HL-60 (cell line): ENCODE results near the gene TSGA10.

Experiments
- DNase-seq, 2 experiments: peaks; one replicate each; pipeline ENCODE4 v3.0.0-alpha.2; 2010 to 2020; ENCODE audit warnings: low read depth in 1 of 2, low spot score in 1 of 2
- H3K27ac ChIP-seq: fragments of 250-450 bp; sonication (Bioruptor Pico); replicated peaks from 2 replicates; pipeline ENCODE4 v1.5.1; 2020; ENCODE audit warnings: mild to moderate bottlenecking, moderate library complexity
- H3K27me3 ChIP-seq: fragments of 250-450 bp; sonication (Bioruptor Pico); 2 replicates; pipeline ENCODE4 v1.5.1; 2021; ENCODE audit warnings: mild to moderate bottlenecking, moderate library complexity; ENCODE audit not compliant: insufficient read depth, poor library complexity, severe bottlenecking
- H3K4me3 ChIP-seq: replicated peaks from 2 replicates; pipeline ENCODE4 v1.5.1; 2011; ENCODE audit warnings: mild to moderate bottlenecking, control low read depth, low read length; ENCODE audit not compliant: insufficient read depth
- GABPA ChIP-seq: IDR thresholded peaks from 2 replicates; pipeline ENCODE4 v1.6.1; 2012; ENCODE audit warnings: low read depth
- POLR2AphosphoS5 ChIP-seq: IDR thresholded peaks from 2 replicates; pipeline ENCODE4 v1.6.1; 2012; ENCODE audit warnings: low read depth
- SPI1 ChIP-seq: IDR thresholded peaks from 2 replicates; pipeline ENCODE4 v1.6.1; 2012; ENCODE audit warnings: low read depth, mild to moderate bottlenecking, borderline replicate concordance
- TF ChIP-seq, protein P1 (sequence below): IDR thresholded peaks from one replicate; pipeline ENCODE4 v1.5.1; 2011; ENCODE audit warnings: low read length, control low read depth, inconsistent platforms; ENCODE audit not compliant: insufficient read depth
- TF ChIP-seq, protein P2 (sequence below): IDR thresholded peaks from 2 replicates; pipeline ENCODE4 v1.6.1; 2012; ENCODE audit warnings: low read depth; ENCODE audit not compliant: insufficient replicate concordance

The TSGA10 gene

DNA sequence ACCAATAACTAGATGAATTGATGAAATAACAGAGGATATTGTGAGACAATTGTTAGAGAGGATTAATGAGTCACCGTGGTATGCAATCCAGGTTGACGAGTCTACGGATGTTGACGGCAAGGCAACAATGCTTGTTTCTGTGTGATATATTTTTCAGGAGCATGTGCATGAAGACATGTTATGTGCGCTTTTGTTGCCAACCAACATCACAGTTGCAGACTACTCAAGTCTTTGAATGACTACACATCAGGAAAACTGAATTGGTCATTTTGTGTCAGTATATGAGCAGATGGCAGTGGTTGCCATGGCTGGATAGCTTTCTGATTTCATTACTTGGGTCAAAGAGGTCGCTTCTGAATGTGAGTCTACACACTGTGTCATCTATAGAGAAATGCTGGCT, 122.0 kb downstream of the TSGA10 start:
- Histone ChIP-seq H3K27ac (no peak overlapping the region), H3K4me3 (no peak overlapping the region), H3K27me3 (no peaks in the 10 kb centered on the region)
- TF ChIP-seq, protein P1, sequence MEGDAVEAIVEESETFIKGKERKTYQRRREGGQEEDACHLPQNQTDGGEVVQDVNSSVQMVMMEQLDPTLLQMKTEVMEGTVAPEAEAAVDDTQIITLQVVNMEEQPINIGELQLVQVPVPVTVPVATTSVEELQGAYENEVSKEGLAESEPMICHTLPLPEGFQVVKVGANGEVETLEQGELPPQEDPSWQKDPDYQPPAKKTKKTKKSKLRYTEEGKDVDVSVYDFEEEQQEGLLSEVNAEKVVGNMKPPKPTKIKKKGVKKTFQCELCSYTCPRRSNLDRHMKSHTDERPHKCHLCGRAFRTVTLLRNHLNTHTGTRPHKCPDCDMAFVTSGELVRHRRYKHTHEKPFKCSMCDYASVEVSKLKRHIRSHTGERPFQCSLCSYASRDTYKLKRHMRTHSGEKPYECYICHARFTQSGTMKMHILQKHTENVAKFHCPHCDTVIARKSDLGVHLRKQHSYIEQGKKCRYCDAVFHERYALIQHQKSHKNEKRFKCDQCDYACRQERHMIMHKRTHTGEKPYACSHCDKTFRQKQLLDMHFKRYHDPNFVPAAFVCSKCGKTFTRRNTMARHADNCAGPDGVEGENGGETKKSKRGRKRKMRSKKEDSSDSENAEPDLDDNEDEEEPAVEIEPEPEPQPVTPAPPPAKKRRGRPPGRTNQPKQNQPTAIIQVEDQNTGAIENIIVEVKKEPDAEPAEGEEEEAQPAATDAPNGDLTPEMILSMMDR, result no peak
- TF ChIP-seq GABPA (no peak), POLR2AphosphoS5 (no peak), SPI1 (no peak)
- TF ChIP-seq, protein P2, sequence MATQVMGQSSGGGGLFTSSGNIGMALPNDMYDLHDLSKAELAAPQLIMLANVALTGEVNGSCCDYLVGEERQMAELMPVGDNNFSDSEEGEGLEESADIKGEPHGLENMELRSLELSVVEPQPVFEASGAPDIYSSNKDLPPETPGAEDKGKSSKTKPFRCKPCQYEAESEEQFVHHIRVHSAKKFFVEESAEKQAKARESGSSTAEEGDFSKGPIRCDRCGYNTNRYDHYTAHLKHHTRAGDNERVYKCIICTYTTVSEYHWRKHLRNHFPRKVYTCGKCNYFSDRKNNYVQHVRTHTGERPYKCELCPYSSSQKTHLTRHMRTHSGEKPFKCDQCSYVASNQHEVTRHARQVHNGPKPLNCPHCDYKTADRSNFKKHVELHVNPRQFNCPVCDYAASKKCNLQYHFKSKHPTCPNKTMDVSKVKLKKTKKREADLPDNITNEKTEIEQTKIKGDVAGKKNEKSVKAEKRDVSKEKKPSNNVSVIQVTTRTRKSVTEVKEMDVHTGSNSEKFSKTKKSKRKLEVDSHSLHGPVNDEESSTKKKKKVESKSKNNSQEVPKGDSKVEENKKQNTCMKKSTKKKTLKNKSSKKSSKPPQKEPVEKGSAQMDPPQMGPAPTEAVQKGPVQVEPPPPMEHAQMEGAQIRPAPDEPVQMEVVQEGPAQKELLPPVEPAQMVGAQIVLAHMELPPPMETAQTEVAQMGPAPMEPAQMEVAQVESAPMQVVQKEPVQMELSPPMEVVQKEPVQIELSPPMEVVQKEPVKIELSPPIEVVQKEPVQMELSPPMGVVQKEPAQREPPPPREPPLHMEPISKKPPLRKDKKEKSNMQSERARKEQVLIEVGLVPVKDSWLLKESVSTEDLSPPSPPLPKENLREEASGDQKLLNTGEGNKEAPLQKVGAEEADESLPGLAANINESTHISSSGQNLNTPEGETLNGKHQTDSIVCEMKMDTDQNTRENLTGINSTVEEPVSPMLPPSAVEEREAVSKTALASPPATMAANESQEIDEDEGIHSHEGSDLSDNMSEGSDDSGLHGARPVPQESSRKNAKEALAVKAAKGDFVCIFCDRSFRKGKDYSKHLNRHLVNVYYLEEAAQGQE, result no peak
- DNase-seq, result no peak

DNA sequence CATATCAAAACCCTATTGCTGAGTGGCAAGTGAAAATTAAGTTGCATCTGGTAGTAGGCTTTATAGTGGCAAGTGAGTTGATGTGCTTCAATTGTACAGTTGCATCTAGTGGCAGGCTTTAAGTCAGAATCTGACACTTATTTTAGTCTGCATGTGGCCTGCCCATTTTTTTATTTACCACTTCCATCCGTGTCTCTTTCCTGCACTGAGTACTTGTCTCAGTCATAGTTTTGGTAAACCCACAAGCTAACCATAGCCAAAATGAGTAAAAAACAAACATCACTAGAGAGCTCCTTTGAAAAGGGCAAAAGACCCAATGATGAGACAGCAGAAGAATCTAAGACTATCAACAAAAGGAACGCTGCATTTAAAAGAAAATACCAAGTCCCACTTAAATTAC, 122.7 kb downstream of the TSGA10 start:
- Histone ChIP-seq H3K27me3 (no peaks in the 10 kb centered on the region), H3K27ac (no peak overlapping the region), H3K4me3 (no peak overlapping the region)
- DNase-seq, result no peak
- no peak for TF ChIP-seq POLR2AphosphoS5
- TF ChIP-seq, protein P2, result no peak
- TF ChIP-seq, protein P1, result no peak
- no peak for TF ChIP-seq GABPA
- no peak for TF ChIP-seq SPI1

DNA sequence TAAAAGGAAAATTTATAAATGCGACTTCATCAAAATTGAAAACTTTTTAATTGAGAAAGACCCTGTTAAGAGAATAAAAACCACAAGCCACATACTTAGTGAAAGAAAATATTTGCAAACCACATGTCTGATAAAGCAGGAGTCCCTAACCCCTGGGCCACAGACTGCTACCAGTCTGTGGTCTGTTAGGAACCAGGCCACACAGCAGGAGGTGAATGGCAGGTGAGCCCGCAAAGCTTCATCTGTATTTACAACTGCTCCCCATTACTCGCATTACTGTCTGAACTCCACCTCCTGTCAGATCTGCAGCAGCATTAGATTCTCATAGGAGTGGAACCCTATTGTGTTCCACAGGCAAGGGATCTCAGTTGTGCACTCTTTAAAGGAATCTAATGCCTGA, 123.3 kb downstream of the TSGA10 start:
- no peak for TF ChIP-seq GABPA
- TF ChIP-seq POLR2AphosphoS5, result no peak
- TF ChIP-seq, protein P2, result no peak
- TF ChIP-seq SPI1, result no peak
- TF ChIP-seq, protein P1, result no peak
- Histone ChIP-seq H3K27me3 (no peaks in the 10 kb centered on the region), H3K27ac (no peak overlapping the region), H3K4me3 (no peak overlapping the region)
- DNase-seq, result no peak
